H9 (cell line): ENCODE measurements around the gene MAN1B1. TPM values are rescaled to one million over a fixed set of nuclear protein-coding genes. Genes with fewer than 3 reads are reported as not detected.

Experiments used
- DNase-seq: peaks from one replicate; pipeline ENCODE4 v3.0.0-alpha.2; 2017
- H2AFZ ChIP-seq: one replicate; pipeline ENCODE4 v1.6.1; 2013; ENCODE audit warnings: mild to moderate bottlenecking, low read length, control low read depth, moderate library complexity
- H2AK5ac ChIP-seq: 2 replicates; pipeline ENCODE4 v1.6.1; 2013; ENCODE audit warnings: low read length, control low read depth, mixed read lengths; ENCODE audit not compliant: insufficient read length
- H2BK120ac ChIP-seq: one replicate; pipeline ENCODE4 v1.6.1; 2013; ENCODE audit warnings: low read depth, mild to moderate bottlenecking, low read length, control low read depth, inconsistent platforms; ENCODE audit not compliant: poor library complexity, severe bottlenecking
- H2BK12ac ChIP-seq: 2 replicates; pipeline ENCODE4 v1.6.1; 2013; ENCODE audit warnings: low read length, control low read depth, mixed read lengths, low read depth; ENCODE audit not compliant: insufficient read length
- H2BK15ac ChIP-seq: 2 replicates; pipeline ENCODE4 v1.6.1; 2013; ENCODE audit warnings: low read depth, low read length, control low read depth
- H2BK20ac ChIP-seq: one replicate; pipeline ENCODE4 v1.6.1; 2013; ENCODE audit warnings: low read depth, mild to moderate bottlenecking, low read length, control low read depth, inconsistent platforms; ENCODE audit not compliant: poor library complexity, severe bottlenecking
- H2BK5ac ChIP-seq: 2 replicates; pipeline ENCODE4 v1.6.1; 2013; ENCODE audit warnings: low read length, control low read depth, mixed read lengths; ENCODE audit not compliant: insufficient read length
- H3K14ac ChIP-seq: 2 replicates; pipeline ENCODE4 v1.6.1; 2013; ENCODE audit warnings: low read length, control low read depth; ENCODE audit not compliant: insufficient read depth
- H3K18ac ChIP-seq: 2 replicates; pipeline ENCODE4 v1.6.1; 2013; ENCODE audit warnings: low read depth, mild to moderate bottlenecking, mixed read lengths, low read length, control low read depth; ENCODE audit not compliant: insufficient read length
- H3K23ac ChIP-seq: 2 replicates; pipeline ENCODE4 v1.6.1; 2013; ENCODE audit warnings: low read length, control low read depth, mixed read lengths, low read depth; ENCODE audit not compliant: insufficient read length
- H3K23me2 ChIP-seq: 2 replicates; pipeline ENCODE4 v1.6.1; 2013; ENCODE audit warnings: low read depth, mild to moderate bottlenecking, mixed read lengths, low read length, control low read depth; ENCODE audit not compliant: insufficient read length, poor library complexity, severe bottlenecking
- H3K27ac ChIP-seq: 2 replicates; pipeline ENCODE4 v1.5.1; 2013; ENCODE audit warnings: low read length, control low read depth, mixed read lengths, low read depth; ENCODE audit not compliant: insufficient read length
- H3K27me3 ChIP-seq: 2 replicates; pipeline ENCODE4 v1.6.1; 2013; ENCODE audit warnings: low read length, control low read depth, inconsistent platforms; ENCODE audit not compliant: insufficient read depth
- H3K4ac ChIP-seq: 2 replicates; pipeline ENCODE4 v1.6.1; 2013; ENCODE audit warnings: low read depth, mild to moderate bottlenecking, control low read depth, inconsistent platforms, low read length, moderate library complexity
- H3K4me1 ChIP-seq: 2 replicates; pipeline ENCODE4 v1.6.1; 2013; ENCODE audit warnings: low read length, control low read depth, inconsistent platforms; ENCODE audit not compliant: insufficient read depth
- H3K4me2 ChIP-seq: 2 replicates; pipeline ENCODE4 v1.6.1; 2013; ENCODE audit warnings: low read length, control low read depth, mixed read lengths; ENCODE audit not compliant: insufficient read length, insufficient read depth
- H3K56ac ChIP-seq: 2 replicates; pipeline ENCODE4 v1.6.1; 2013; ENCODE audit warnings: low read depth, mild to moderate bottlenecking, mixed read lengths, low read length, control low read depth; ENCODE audit not compliant: insufficient read length
- H3K79me1 ChIP-seq: 2 replicates; pipeline ENCODE4 v1.6.1; 2013; ENCODE audit warnings: low read depth, mild to moderate bottlenecking, moderate library complexity, low read length, control low read depth, inconsistent platforms; ENCODE audit not compliant: insufficient read depth, poor library complexity, severe bottlenecking
- H3K79me2 ChIP-seq: 2 replicates; pipeline ENCODE4 v1.6.1; 2013; ENCODE audit warnings: low read length, control low read depth, inconsistent platforms; ENCODE audit not compliant: insufficient read depth
- H3K9ac ChIP-seq: 2 replicates; pipeline ENCODE4 v1.6.1; 2013; ENCODE audit warnings: low read length, control low read depth, mixed read lengths; ENCODE audit not compliant: insufficient read length; ENCODE audit errors: extremely low read depth
- H3K9me3 ChIP-seq: one replicate; pipeline ENCODE4 v1.6.1; 2013; ENCODE audit warnings: low read depth, low read length, inconsistent platforms; ENCODE audit not compliant: control insufficient read depth
- H3T11ph ChIP-seq: one replicate; pipeline ENCODE4 v1.6.1; 2013; ENCODE audit warnings: mild to moderate bottlenecking, low read length, control low read depth, inconsistent platforms
- H4K20me1 ChIP-seq: one replicate; pipeline ENCODE4 v1.6.1; 2013; ENCODE audit not compliant: control insufficient read depth, insufficient read length, insufficient read depth
- H4K5ac ChIP-seq: 2 replicates; pipeline ENCODE4 v1.6.1; 2013; ENCODE audit warnings: low read depth, mild to moderate bottlenecking, mixed read lengths, low read length, control low read depth; ENCODE audit not compliant: insufficient read length
- H4K8ac ChIP-seq: replicated peaks from 2 replicates; pipeline ENCODE4 v1.6.1; 2013; ENCODE audit warnings: low read length, control low read depth, mixed read lengths, low read depth; ENCODE audit not compliant: insufficient read length
- H4K91ac ChIP-seq: 2 replicates; pipeline ENCODE4 v1.6.1; 2013; ENCODE audit warnings: low read depth, mild to moderate bottlenecking, moderate library complexity, mixed read lengths, low read length, control low read depth; ENCODE audit not compliant: insufficient read length
- H3K27ac Mint-ChIP-seq, 3 experiments: 2 replicates in 2 of 3; 3 replicates in 1 of 3; pipeline ENCODE4 v1.8.0; 2020 to 2021; ENCODE audit warnings: mixed read lengths in 3 of 3, mild to moderate bottlenecking in 1 of 3, moderate library complexity in 1 of 3
- H3K27me3 Mint-ChIP-seq: 2 replicates; pipeline ENCODE4 v1.8.0; 2021; ENCODE audit warnings: low read depth, mild to moderate bottlenecking, moderate library complexity, mixed read lengths
- H3K36me3 Mint-ChIP-seq, 3 experiments: 2 replicates in 2 of 3; 3 replicates in 1 of 3; pipeline ENCODE4 v1.8.0; 2020 to 2021; ENCODE audit warnings: low read depth in 3 of 3, mixed read lengths in 3 of 3; ENCODE audit not compliant: insufficient read depth in 1 of 3
- H3K4me1 Mint-ChIP-seq, 2 experiments: 2 replicates each; pipeline ENCODE4 v1.8.0; 2020; ENCODE audit warnings: mixed read lengths in 2 of 2
- H3K4me3 Mint-ChIP-seq, 2 experiments: 2 replicates in 1 of 2; 3 replicates in 1 of 2; pipeline ENCODE4 v1.8.0; 2020 to 2021; ENCODE audit warnings: mild to moderate bottlenecking in 2 of 2, mixed read lengths in 2 of 2, moderate library complexity in 1 of 2
- H3K9me3 Mint-ChIP-seq, 2 experiments: 2 replicates in 1 of 2; 3 replicates in 1 of 2; pipeline ENCODE4 v1.8.0; 2020; ENCODE audit warnings: mild to moderate bottlenecking in 2 of 2, mixed read lengths in 2 of 2, moderate library complexity in 1 of 2
- CTCF ChIP-seq: fragments of 200-600 bp; sonication (generic); conservative IDR thresholded peaks from 3 replicates; pipeline ENCODE4 v1.8.0; 2021; ENCODE audit warnings: antibody characterized with exemption, mild to moderate bottlenecking
- WGBS: extraction: QIAGEN DNeasy Blood & Tissue Kit; methylation state at CpG from one replicate; pipeline ENCODE4 v1.1.7; 2013; ENCODE audit warnings: missing lambda C conversion rate, low lambda C conversion rate, mixed read lengths; ENCODE audit not compliant: insufficient read length; ENCODE audit errors: extremely low coverage; 5-methylcytosine and 5-hydroxymethylcytosine counted together
- total RNA-seq: library from RNA; stranded (reverse); gene quantifications from 2 replicates; pipeline ENCODE4 v1.2.1, GENCODE V29; 2021

MAN1B1 gene
- total RNA-seq, 1 experiment from 2014 or later: 34.9 TPM

GRCh38 chr9:137053944-137054931, 32.5 kb upstream of the MAN1B1 start, which contains the start of gene ENTPD2:
ENTPD2 (minus strand) TSS chr9:137054061; CDS start chr9:137053997, 64 bp downstream.
- Mint-ChIP-seq H3K27me3 (peaks cover 71% of the 10 kb centered on the region), H3K4me3 (peak within 1 kb of the TSS; percentile 25 to 64), H3K36me3 (no peaks in the 10 kb centered on the region), H3K4me1 (peaks cover 2 to 11% of the 10 kb centered on the region in 2 experiments), H3K9me3 (no peaks in the 10 kb centered on the region), H3K27ac (no peak within 1 kb of the TSS; a peak in 1 of 7 replicates)
- WGBS: no CpG with 5 or more reads among the region's 90 CpGs
- Histone ChIP-seq H4K5ac (no peak within 1 kb of the TSS), H3K4me2 (peak within 1 kb of the TSS; percentile 49), H3K27ac (no peak within 1 kb of the TSS), H3K79me2 (no peaks in the 10 kb centered on the region), H4K20me1 (no peaks in the 10 kb centered on the region), H2AFZ (no peak within 1 kb of the TSS), H2BK5ac (no peak within 1 kb of the TSS), H3K27me3 (peaks cover 2% of the 10 kb centered on the region; the same call in 1 of the 2 replicates), H2BK12ac (no peak within 1 kb of the TSS), H2BK20ac (no peak within 1 kb of the TSS), H3K9ac (no peak within 1 kb of the TSS), H3K4me1 (no peaks in the 10 kb centered on the region), H3K18ac (no peak within 1 kb of the TSS), H4K91ac (no peak within 1 kb of the TSS), H3K56ac (no peak within 1 kb of the TSS), H2BK15ac (no peak within 1 kb of the TSS), H3K23me2 (peaks cover 6% of the 10 kb centered on the region), H3K79me1 (no peaks in the 10 kb centered on the region), H4K8ac (no peak within 1 kb of the TSS), H2AK5ac (no peak within 1 kb of the TSS), H3K9me3 (no peaks in the 10 kb centered on the region), H3K23ac (no peak within 1 kb of the TSS), H2BK120ac (no peak within 1 kb of the TSS), H3T11ph (no peak within 1 kb of the TSS), H3K4ac (no peak within 1 kb of the TSS), H3K14ac (no peak within 1 kb of the TSS; the same call in 1 of the 2 replicates)
- no peak for TF ChIP-seq CTCF
- DNase-seq: peak; percentile 71
